ENCODE measurements around the gene CAPN10.
A peak's percentile ranks its signal among the peaks of the same experiment; 100 is the strongest.

CAPN10 gene

DNA sequence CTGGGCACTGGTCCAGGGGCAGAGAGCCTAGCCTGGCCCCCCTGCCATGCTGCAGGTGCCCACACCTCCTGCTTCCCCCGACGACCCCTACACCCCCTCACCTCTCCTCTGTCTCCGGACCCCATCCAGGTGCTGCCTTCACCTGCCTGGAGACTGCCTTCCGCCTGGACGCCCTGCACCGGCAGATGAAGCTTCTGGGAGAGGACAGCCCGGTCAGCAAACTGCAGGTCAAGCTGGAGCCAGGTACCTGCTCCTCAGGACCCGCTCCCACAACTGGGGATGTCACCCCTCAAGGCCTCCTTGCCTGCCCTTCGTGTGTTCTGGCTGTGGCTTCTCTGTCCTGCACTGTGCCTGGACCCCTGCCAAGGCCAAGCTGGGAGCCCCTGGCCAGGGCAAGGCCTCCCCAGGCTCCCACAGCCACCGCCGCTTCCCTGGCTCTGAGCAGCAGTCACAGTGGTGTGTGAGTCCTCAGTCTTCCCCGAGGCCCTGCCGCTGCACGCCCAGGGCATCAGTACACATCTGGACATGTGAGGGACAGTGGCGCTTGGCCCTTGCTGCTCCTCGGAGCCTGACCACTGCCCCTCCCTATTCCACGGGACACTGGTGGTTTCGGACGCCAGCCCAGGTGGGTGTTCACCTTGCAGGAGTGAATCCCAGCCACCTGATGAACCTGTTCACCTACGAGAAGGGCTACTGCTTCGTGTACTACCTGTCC is 12.0 kb upstream of the CAPN10 start:
- no peak for DNase-seq (ENCODE audit: low spot score)

DNA sequence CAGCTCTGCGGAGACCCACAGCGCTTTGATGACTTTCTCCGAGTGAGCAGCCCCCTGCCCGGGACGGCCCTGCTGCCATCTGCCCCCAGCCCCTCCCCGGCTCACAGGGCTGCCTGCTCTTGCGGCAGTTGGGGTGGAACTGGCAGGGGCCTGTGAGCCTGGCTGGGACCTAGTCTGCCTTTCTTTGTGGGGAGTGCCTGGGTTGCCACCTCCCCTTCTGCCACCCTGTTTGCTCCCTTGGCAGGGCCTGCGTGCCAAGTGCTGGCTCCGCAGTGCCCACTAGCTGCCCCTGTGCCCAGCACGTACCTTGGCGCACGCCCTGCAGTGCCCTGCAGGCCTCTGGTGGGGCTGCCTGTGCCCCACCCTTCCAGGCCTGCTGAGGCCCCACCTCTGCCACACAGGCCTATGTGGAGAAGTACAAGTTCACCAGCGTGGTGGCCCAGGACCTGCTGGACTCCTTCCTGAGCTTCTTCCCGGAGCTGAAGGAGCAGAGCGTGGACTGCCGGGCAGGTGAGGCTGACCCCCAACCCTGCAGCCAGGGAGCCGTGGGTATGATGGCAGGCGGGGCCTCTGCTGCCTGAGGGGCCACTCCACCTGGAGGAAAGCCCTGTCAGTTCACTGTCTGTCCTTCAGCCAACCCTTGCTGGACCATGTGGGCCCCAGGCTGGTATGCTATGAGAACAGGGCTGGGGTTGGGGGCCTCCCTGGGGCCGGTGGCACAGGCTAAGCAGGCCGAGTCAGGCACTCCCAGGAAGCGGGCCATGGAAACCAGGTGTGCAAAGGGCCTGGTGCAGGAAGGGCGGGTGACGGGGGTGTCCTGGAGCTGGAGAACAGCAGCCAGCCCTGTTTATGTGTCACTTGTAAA is 11.2 kb upstream of the CAPN10 start:
- DNase-seq (ENCODE audit: low spot score): no peak

DNA sequence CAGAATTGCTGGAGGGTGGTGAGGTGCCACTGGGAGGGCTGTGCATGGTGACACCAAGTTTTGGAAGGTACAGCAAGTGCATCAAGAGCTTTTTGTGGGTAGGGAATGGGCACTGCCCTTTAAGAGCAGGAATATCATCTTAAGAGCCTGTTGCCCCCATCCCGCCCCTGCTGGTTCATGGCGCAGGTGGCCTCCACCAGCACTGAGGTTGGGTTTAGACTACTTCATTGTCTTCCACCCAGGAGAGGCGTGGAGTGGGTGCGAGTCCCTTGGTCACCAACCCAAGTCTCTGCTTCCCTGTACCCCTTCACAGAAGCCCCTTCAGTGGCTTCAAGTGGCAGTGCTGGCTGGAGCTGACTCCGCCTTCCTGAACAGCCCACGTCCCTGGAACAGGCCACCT is 10.5 kb upstream of the CAPN10 start:
- DNase-seq (ENCODE audit: low spot score): no peak

DNA sequence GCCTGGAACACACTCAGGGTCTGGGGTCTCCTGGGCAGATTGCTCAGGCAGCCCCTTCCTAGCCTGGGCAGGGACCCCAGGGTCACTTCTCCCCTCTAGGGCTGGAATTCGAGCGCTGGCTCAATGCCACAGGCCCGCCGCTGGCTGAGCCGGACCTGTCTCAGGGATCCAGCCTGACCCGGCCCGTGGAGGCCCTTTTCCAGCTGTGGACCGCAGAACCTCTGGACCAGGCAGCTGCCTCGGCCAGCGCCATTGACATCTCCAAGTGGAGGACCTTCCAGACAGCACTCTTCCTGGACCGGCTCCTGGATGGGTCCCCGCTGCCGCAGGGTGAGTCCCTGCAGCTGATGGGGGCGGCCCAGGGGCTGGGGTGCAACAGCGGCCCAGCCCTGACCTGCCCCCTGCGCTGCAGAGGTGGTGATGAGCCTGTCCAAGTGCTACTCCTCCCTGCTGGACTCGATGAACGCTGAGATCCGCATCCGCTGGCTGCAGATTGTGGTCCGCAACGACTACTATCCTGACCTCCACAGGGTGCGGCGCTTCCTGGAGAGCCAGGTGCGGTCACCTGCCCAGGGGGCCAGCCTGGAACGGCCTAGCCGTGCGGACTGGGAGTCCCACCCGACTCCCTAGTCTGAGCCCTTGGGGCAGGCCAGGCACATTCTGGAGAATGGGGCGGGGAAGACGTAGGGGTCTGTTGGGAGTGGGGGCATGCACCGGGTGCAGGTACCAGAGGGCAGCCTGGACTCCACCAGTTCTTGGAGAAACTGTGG is 9.9 kb upstream of the CAPN10 start:
- no peak for DNase-seq (ENCODE audit: low spot score)

DNA sequence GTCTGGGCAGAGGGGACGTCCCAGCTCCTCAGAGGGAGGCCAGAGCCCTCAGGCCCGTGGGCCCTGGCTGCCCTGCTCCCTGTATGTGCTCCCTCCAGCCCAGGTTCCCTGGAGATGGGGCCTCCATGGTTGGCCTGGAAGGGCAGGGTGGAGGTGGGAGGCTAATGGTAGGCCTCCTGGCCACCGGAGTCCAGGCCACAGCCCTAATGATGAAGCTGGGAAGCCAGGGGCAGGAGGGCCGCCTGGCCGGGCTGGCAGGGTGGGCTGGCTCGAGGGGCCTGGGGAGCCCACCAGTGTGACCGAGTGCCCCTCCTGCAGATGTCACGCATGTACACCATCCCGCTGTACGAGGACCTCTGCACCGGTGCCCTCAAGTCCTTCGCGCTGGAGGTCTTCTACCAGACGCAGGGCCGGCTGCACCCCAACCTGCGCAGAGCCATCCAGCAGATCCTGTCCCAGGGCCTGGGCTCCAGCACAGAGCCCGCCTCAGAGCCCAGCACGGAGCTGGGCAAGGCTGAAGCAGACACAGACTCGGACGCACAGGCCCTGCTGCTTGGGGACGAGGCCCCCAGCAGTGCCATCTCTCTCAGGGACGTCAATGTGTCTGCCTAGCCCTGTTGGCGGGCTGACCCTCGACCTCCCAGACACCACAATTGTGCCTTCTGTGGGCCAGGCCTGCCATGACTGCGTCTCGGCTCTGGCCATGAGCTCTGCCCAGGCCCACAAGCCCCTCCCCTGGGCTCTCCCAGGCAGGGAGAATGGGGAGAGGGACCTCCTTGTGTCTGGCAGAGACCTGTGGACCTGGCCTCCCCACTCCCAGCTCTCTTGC is 9.0 kb upstream of the CAPN10 start:
- no peak for DNase-seq (ENCODE audit: low spot score)

DNA sequence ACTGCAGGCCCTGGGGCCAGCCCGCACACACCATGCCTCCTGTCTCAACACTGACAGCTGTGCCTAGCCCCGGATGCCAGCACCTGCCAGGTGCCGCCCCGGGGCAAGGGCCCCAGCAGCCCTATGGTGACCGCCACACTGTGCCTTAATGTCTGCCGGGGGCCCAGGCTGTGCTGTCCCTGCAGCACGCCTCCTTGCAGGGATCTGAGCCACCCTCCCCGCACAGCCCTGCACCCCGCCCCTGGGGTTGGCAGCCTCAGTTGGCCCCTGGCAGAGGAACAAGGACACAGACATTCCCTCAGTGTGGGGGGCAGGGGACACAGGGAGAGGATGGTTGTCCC is 8.5 kb upstream of the CAPN10 start:
- no peak for DNase-seq (ENCODE audit: low spot score)

DNA sequence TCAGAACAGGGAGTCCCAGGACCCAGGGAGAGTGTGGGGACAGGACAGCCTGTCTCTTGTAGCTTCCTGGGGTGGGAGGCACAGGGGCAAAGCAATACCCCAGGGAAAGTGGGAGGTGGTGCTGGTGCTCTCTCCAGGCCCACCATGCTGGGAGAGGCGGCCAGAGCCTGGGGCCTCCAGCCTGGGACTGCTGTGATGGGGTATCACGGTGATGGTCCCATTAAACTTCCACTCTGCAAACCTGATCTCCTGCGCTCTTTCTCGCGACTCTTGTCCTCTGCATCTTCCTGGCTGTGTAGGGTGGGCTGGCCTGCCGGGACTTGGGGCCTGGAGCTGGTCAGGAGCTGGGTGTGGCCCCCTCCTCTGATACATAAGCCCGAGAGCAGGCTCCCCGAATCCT is 8.0 kb upstream of the CAPN10 start:
- DNase-seq (ENCODE audit: low spot score): no peak

DNA sequence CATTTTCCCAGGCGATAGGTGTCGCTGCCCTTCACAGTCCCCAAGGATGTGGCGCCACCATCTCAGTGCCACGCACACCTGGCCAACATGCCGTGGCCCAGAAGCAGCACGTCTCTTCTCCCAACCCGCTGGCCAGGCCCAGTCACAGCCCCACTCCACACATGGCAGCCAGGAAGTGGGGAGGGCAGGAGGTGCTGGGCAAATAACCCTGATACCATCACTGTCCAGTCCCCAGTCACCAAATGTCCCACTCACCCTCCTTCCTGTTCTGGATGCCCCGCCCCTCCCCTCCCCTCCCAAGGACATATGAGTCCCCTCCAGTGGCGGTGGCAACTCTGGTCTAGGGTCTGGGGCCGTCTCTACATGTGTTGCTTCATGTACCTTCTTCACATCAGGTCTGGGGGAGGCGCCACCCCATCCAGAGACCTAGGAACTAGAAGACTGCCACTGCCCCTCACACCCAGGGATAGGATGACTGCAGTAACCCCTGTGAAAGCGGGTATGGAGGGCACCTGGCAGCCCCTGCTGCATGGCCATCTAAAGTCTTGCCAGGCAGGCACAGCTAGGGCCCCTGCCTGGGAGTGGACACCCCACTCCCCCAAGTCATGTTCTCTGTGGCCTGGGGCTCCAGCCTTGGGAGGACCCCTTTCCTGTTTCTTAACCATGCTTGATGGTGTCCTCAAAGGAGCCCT is 7.3 kb upstream of the CAPN10 start:
- DNase-seq (ENCODE audit: low spot score): no peak

DNA sequence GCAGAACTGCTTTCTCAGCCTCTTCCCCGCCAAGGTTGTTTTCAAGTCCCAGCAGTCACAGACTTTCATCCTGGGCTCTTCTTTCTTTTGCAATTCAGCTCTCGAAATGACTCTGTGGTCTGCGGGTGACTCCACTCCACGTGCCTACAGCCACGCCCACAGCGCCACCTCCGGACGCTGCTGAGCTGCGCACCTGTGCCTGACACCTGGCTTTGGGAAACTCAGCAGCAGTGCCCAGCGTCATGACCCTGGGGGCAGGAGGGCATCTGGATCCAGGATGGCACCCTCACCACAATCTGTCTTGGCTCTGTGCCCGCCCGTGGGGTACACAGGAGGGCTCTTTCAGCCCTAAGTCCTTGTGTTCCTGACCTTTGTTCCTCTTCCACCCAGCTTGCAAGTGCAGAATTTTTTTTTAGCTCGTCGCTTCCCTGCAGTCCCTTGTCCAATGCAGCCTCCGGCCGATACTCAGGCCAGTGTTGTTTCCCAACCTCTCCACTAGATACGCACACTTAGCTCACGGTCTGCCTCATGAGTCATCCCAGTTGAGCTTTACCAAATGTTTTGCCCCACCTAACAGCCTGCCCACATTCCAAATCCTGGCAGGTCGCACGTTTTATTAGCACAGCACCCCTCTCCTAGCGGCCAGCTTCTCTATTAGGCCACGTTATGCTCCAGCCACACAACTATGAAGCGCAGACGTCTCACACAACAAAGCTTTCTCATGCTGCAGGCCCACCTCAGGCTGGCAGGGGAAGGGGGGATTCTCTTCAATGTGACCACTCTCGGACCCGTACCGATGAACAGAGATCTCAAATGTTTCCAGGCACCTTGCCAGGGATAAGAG is 6.5 kb upstream of the CAPN10 start:
- peak; percentile 97 for DNase-seq (ENCODE audit: low spot score)

DNA sequence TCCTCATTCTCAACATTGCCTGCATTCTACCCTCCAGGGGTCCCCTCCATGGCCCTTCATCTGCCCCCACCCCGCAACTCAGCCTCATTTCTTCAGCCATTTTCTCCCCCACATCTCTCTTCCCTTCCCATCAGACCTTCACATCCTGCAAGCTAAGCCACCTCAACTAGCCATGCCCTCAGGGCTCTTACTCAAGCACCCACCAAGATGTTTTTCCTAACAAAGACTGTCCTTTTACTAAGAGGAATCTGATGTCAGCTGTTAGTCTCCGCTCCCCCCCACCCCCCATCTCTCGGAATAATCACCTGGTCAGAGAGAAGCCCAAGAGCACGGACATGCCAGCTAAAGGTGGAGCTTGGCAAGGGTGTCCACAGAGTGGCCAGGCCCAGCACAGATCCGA is 4.7 kb upstream of the CAPN10 start:
- no peak for DNase-seq (ENCODE audit: low spot score)

DNA sequence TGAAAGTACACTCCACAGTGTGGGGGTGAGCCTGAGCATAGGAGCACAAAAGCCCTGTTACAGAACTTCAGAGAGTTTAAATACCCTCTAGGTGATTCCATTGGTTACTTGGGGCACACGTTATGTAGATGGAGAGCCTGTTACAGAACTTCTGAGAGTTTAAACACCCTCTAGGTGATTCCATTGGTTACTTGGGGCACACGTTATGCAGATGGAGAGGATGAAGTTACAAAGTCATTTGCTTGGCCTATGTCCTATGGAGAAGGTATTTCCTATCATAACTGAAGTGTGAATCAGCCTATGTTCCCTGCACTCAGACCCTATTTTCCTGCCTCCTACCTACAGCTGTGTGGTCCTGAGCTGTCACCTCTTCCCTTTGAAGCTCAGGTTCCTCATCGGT is 3.8 kb upstream of the CAPN10 start:
- DNase-seq (ENCODE audit: low spot score): no peak

DNA sequence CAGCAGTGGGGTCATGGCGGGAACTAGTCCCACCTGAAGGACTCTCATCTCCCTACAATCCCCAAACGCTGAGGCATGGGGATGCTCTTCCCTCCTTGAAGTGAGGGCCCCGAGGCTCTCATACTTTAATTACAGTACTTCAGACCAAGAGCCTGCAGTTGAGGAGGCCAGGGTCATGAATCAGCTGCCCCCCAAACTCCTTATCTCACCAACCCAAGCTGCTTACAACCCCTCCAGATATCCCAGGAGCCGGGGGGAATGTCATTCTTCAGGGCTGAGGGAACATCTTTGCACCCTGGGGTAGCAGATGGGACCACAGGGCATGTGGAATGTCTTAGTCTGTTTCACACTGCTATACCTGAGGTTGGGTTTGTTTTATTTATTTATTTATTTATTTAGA is 2.8 kb upstream of the CAPN10 start:
- no peak for DNase-seq (ENCODE audit: low spot score)

DNA sequence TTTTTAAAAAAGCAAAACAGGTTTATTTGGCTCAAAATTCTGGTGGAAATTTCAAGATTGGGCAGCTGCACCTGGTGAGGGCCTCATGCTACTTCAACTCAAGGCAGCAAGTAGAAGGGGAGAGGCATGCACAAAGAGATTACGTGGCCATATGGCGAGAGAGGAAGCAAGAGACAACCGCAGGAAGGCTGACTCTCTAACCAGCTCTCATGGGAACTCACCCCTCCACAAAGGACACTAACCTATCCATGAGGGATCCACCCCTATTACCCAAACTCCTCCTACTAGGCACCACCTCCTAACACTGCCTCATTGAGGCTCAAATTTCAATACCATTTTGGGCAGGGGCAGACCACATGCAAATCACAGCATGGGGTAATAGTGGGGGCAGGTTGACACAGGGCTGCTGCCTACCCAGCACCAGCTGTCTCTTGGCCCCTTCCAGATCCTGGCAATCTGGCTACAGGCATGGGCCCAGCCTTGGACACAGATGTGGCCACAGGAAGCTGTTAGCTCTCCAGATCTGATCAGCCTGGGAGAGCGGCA is 2.0 kb upstream of the CAPN10 start:
- peak; percentile 86 for DNase-seq (ENCODE audit: low spot score)

DNA sequence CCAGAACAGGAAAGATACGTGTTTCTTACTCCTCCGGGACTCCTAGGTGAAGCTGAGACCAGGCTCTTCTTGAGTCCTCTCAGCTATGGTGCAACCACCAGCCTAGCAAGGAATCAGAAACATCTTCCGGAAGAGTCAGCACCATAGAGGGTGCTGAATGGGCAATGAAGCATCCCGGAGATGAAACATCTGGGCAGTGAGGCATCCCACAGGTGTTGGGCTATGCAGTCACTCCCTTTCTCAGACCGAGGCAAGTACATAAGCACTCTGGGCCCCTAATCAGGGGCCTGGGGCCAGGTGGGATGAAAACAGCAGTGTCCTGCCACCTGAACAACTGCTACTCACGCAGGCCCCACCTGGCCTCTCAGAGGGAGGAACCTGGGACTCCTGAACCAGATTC is 1.4 kb upstream of the CAPN10 start:
- DNase-seq (ENCODE audit: low spot score): no peak

DNA sequence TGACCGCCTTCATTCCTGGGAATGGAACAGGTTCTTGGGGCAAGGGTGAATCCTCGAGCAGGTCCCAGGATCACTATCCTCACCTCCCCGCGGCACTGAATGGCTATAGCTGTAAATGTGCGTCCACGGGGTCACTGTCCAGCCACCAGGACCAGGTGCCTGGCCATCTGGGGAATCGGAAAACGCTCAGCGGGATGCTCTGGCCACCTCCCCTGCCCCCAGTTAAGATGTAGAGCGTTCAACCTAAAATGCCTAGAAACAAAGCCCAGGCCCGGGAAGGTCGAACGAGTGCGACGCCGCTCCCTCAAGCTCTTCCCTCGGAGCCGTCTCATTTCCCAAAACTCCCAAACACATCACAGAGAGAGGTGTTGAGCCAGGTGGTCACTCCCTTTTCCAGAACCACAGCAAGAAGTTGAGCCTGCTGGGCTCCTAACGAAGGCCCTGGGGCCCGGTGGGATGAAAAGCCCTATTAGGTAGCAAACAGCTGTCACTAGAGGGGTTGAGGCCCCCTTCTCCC is 795 bp upstream of the CAPN10 start:
- DNase-seq (ENCODE audit: low spot score): no peak

DNA sequence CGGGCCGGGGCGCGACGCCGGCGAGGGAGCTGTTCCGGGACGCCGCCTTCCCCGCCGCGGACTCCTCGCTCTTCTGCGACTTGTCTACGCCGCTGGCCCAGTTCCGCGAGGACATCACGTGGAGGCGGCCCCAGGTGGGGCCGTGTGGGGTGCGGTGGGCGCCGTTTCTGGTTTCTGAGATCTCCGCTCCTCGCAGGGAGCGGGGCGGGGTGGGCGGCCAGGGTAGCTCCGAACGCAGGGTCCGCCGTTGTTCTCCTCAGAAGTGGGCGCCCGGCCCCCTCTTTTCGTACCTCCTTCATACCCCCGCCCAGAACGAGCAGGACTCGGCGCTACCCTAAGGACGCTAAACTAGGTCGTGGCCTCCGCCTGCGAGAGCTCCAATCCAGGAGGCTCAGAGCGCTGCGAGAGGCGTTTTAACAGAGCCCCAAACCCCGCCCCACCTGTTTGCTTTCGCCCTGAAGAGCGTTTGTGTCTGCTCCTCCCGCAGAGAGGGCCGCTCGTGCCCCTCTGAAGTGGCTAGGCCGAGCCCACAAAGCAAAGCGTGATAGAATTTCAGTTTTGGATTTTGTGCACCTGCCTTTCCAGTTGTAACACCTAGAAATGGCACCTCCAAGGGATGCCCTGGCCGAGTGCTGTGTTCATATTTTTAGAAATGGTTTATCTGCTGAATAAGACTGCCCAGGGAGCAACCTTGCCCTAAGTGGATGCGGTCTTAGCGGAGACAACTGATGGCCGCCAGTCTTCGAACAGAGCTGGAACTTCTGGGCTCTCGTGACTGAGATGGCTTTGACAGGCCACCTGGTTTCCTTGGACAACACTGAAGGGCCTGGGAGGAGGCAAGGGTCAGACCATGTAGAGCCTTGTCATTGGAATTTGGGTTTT is 626 bp downstream of the CAPN10 start:
- DNase-seq (ENCODE audit: low spot score): peak; percentile 46

DNA sequence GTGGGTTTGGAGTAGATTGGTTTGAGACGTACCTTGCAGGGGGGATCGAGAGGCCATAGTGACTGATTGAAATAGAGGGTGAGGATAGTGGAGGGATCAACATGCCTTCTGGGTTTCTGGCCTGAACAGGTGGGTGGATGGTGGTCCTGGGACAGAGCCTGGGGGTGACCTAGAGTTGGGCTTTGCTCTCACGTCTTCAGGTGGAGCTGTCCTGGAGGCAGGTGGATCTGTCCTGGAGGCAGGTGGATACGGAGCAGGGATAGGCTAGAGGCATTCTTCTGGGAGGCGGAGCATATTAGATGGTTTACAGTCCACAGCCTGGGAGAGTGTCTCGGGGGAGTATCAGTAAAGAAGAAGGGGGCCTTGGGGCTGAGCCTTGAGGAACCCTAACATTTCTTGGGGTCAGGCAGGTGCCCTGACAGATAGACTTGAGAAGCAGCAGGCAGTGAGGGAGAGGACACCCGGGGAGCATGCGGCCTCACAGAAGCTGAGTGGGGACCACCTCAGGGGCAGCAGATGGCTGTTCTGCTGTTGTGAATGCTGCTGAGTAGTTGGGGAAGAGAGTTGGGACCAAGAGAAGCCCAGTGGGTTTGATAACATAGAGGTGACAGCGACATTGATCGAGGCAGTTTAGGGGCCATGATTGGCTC is 1.6 kb downstream of the CAPN10 start:
- no peak for DNase-seq (ENCODE audit: low spot score)

DNA sequence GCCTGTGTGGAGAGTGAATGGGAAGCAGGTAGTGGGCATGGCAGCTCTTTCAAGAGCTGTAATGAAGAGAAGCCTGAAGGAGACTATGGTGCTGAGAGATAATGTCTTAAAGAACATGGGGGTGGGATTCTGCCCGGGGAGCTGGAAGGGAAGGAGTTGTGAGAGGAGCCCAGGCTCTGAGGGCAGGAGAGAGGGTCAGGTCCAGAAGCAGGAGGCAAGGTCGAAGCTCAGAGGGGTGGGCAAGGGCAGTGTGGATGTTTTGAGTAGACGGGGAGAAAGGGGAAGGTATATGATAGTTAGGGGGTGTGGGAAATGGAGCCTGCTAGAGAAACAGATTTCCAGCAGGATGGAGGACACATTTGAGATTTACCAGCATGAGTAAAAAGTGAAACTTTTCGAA is 2.1 kb downstream of the CAPN10 start:
- no peak for DNase-seq (ENCODE audit: low spot score)

Measured in SW480 (cell line).